22Rv1 (cell line): ENCODE results near the gene LAMB2.

Experiments used
- H3K27ac ChIP-seq: fragments of 450-650 bp; 2 replicates; pipeline ENCODE4 v1.5.1; 2017
- ZFX ChIP-seq: fragments of 450-650 bp; IDR thresholded peaks from 2 replicates; pipeline ENCODE4 v1.6.1; 2017; ENCODE audit warnings: antibody characterized with exemption, borderline replicate concordance
- TF ChIP-seq, protein P1 (sequence below): fragments of 450-650 bp; IDR thresholded peaks from 2 replicates; pipeline ENCODE4 v1.5.1; 2017; ENCODE audit warnings: mild to moderate bottlenecking

The LAMB2 gene

DNA sequence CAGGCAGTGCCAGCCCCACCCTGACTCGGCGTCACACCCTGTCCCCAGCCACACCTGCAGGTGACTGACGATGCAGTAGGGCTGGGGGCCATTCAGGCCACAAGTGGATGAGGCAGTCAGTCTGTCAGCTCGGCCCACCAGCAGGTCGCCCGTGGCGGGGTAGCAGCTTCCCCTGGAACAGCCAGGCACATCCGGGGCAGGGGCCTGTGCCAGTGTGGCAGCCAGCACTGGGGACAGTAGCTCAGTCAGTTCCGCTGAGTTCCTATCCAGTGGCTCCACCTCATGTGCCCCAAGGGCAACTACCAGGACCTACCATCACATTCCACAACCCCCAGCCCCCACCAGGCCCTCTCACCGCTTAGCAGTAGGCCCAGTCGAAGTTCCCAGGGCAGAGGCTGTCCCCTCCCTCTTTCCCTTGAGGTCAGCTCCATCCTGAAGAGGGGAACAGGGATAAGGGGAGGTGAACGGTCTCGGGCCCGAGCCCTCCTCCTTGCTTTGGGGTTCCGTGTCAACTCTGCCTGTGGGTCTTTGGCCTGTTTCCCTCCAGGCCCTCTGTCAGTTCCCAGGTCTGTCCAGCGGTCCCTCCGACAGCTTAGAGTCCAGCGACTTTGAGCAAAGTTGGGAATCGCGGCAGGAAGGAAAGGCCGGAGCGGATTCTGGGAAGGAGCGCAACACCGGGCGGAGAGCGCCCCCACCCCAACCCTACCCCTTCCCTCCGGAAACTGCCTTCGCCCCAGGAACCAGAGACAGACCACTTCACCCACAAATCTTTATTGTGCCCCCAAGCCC is at the start of gene LAMB2:
LAMB2 (minus strand) TSS at position 614 of the 789 bp plus-strand sequence; CDS start at position 431, 183 bp downstream.
- H3K27ac ChIP-seq, result peak within 1 kb of the TSS; percentile 64
- TF ChIP-seq, protein P1, sequence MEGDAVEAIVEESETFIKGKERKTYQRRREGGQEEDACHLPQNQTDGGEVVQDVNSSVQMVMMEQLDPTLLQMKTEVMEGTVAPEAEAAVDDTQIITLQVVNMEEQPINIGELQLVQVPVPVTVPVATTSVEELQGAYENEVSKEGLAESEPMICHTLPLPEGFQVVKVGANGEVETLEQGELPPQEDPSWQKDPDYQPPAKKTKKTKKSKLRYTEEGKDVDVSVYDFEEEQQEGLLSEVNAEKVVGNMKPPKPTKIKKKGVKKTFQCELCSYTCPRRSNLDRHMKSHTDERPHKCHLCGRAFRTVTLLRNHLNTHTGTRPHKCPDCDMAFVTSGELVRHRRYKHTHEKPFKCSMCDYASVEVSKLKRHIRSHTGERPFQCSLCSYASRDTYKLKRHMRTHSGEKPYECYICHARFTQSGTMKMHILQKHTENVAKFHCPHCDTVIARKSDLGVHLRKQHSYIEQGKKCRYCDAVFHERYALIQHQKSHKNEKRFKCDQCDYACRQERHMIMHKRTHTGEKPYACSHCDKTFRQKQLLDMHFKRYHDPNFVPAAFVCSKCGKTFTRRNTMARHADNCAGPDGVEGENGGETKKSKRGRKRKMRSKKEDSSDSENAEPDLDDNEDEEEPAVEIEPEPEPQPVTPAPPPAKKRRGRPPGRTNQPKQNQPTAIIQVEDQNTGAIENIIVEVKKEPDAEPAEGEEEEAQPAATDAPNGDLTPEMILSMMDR, result peak; percentile 13; the same call in 1 of the 2 replicates
- TF ChIP-seq ZFX, result no peak

DNA sequence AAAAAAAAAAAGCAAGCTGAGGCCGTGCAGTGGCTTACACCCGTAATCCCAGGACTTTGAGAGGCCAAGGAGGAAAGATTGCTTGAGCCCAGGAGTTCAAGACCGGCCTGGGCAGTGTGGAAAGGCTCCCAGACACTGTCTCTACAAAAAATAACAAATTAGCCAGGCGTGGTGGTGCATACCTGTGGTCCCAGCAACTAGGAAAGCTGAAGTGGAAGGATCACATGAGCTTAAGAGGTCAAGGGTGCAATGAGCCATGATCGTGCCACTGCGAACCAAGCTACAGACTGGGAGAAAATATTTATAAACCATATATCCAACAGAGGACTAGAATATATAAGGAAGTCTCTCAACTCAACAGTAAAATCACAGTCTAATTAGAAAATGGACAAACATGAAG is 48.5 kb upstream of the LAMB2 start:
- TF ChIP-seq ZFX, result no peak
- TF ChIP-seq, protein P1, result no peak
- no peak overlapping the region for H3K27ac ChIP-seq

DNA sequence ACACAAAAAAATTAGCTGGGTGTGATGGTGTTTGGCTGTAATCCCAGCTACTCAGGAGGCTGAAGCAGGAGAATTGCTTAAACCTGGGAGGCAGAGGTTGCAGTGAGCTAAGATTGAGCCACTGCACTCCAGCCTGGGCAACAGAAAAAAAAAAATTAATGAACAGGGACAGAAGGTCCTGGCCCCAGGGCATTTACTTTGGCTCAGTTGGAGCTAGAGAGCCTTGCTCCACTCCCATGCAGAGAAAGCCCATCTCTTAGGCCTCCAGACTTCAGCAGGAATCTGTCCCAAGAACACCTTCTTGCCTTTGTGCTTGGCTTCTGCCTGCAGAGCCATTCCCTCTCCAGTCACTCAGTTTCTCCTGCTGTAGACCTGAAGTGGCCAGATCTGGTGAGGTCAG is 47.3 kb upstream of the LAMB2 start:
- H3K27ac ChIP-seq, result peak overlapping the region; percentile 43
- TF ChIP-seq, protein P1, result no peak
- TF ChIP-seq ZFX, result no peak

DNA sequence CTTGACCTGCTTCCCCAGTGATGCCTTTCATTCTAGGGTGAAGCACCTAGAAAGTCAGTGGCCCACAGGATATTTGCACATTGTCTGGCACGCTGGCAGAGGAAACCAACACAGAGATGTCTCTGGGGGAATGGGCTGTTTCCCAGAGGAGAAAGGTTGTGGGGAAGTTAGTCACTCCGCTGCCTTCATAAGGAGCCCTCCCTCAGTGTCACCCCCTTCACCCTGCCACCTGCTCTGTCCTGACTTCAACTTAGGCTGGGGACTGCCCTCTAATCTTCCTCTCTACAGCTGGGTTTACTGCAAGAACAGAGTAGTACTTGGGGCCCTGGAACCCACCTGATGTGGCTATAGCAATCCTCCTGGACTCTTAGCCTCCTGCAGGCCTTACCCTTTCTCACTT is 44.2 kb upstream of the LAMB2 start:
- TF ChIP-seq ZFX, result no peak
- TF ChIP-seq, protein P1, result no peak

DNA sequence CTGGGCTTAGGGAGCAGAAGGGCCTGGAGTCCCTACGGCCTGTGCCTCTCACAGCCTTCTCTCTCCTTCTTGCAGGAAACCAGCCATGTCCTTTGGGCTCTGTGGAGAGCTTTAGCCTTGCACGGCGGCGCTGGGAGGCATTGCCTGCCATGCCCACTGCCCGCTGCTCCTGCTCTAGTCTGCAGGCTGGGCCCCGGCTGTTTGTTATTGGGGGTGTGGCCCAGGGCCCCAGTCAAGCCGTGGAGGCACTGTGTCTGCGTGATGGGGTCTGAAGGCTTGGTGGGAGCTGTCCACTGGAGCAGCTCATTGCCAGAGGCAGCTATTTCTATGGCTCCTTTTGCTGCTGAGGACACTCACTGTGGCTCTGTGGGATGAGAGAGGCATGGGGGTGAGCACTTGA is 42.7 kb upstream of the LAMB2 start:
- no peak overlapping the region for H3K27ac ChIP-seq
- TF ChIP-seq ZFX, result no peak
- TF ChIP-seq, protein P1, result no peak

More for the DNA sequence above, 44.2 kb upstream of the LAMB2 start:
- no peak overlapping the region for H3K27ac ChIP-seq

DNA sequence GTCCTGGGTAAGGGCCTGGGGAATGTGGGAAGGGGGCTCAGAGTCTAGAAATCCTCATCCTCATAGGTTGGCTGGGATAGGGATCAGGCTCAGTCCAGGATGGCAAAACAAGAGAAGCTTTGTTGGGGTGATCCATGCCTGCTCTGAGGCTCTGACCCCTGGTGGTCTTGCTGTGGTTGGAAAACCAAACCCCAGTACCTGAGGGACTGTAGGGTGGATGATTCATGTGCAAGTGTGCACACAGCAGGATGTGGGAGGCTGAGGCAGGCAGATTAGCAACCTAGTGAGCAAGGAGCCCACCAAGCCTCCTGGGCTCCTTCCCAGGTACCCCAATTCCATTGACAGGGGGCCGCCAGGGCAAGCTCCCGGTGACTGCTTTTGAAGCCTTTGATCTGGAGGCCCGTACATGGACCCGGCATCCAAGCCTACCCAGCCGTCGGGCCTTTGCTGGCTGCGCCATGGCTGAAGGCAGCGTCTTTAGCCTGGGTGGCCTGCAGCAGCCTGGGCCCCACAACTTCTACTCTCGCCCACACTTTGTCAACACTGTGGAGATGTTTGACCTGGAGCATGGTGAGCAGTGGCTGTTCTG is 41.6 kb upstream of the LAMB2 start:
- TF ChIP-seq ZFX, result no peak
- TF ChIP-seq, protein P1, result no peak
- H3K27ac ChIP-seq, result no peak overlapping the region

DNA sequence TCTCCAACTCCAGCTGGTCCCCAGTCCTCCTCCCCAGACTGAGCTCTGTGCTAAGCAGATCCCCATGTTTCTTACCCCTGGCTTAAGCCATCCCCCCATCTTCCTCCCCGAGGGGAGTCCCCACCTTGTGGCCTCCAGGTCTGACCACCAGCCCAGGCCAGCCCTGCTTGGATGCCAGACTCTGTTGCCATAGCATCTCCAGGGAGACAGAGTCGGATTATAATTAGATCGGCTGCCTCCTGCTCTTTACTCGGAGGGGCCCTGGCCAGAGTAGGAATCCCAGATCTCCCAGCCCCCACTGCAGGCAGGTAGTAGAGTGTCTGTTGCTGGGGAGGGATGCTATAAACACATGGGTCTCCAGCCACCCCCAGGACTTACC is 40.9 kb upstream of the LAMB2 start:
- no peak overlapping the region for H3K27ac ChIP-seq
- TF ChIP-seq, protein P1, result no peak
- no peak for TF ChIP-seq ZFX
